ENCODE measurements around the gene BRI3.

The BRI3 gene, protein sequence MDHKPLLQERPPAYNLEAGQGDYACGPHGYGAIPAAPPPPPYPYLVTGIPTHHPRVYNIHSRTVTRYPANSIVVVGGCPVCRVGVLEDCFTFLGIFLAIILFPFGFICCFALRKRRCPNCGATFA

DNA sequence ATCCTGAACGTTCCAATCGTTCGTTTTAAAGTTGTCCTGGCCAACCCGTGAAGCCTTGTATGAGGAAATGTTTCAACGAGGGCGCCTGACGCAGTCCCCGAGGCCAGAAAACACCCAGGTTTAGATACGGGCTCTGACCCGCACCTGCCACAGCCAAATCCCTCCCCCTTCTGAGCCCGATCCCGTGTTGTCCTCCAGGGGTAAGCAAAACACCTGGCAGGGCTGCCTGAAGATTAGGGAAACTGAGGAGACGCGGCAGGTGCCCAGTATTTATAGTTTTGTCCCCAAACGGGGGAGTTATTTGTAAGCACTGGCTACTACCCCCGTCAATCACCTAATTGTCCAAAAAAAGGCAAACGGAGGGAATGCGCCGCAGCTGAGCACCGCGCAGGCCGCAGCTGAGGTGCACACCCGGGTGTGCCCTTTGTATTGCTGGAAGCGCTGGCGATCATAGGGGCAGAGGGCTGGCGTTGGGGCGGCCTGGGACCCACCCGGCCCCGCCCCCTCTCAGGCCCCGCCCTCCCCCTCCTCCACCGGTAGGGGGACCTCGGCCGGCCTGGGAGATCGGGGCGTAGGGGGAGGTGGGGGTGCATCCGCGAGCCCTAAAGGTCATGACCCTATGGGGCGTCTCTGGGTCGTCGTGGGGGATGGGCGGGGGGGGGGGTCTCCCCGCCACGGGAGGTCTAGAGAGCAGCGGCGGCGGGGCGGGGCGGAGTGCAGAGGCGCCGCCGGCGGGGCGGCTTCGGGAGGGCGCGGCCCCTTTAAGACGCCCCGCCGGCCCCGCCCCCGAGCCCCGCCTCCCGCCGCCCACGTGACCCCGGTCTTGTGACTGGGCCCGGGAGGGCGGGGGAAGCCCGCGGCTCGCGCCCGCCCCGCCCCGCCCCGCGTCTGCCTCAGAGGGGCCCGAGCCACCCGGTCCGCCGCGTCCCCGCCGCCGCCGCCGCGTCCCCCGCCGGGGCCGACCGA is at the start of gene BRI3:
BRI3 (plus strand) TSS at position 896 of the 966 bp plus-strand sequence. CDS start 110 bp downstream, outside the sequence.
- DNase-seq = peak; percentile 86 to 91

DNA sequence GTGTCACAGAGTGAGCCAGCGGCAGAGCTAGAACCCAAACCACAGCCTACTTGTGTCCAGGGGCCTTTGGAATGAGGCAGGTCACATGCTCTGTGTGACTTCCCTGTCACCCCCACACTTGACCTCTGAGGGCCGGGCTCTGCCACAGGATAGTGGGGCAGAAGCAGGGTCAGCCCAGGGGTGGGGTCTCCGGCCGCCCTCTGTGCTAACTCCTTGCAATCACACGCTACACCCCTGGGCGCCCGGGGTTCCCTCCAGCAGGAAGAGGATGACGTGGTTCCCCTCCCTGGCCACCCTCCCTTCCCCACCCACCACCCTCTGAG is 49.3 kb upstream of the BRI3 start:
- no peak for DNase-seq

DNA sequence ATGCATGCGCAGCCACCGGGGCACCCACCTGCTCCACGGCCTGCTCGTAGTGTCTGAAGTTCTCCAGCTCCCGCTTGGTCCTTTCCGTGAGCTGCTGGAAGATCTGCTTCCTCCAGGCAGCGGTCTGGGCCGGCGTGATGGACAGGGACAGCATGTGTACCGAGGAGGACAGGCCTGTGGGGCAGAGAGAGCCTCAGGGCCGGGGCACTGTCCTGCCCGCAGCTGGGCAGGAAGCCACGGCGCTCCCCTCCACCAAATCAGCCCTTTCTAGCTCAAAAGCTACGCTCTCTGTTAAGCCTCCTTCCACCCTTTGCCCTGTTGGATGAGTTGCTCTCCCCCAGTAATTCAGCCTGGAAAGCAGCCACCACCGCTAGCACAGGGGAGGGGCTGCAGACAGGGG is 48.7 kb upstream of the BRI3 start:
- DNase-seq = no peak

DNA sequence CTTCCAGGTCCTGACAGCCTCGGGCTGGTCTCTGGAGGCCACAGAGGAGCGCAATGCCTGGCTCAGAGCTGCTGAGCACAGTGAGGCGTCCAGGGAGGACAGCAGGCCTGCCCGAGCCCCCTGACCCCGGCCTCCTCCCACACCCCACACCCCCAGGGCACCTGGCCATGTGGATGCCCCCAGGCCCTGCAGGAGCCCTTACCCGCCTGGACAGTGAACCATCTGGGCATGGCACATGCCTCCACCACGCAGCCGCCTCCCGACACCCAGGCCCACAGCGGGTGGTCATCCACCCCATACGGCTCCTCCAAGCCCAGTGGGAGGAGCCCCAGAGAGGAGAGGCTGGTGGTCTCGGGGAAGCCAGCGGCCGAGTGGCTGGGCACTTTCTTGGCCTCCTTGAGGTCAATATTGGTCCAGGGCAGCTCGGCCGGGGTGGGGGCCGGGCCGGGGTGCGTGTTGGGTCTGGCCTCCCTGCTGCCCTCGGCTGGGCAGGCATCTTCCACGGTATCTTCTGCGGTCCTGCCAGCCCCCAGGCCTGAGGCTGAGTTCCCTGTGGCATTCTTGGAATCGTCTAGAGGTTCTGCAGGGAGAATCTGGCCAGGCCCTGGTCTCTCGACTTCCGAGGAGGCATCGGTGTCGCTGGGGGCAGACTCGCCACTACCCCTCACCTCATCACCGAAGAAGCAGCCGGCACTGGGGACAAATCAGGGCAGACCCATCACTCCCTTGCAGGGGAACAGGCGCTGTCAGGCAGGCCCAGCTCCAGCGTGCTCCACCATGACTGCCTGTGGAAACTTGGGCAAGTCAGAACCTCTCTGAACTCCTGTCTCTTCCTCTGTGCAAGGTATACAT is 48.0 kb upstream of the BRI3 start:
- no peak for DNase-seq

DNA sequence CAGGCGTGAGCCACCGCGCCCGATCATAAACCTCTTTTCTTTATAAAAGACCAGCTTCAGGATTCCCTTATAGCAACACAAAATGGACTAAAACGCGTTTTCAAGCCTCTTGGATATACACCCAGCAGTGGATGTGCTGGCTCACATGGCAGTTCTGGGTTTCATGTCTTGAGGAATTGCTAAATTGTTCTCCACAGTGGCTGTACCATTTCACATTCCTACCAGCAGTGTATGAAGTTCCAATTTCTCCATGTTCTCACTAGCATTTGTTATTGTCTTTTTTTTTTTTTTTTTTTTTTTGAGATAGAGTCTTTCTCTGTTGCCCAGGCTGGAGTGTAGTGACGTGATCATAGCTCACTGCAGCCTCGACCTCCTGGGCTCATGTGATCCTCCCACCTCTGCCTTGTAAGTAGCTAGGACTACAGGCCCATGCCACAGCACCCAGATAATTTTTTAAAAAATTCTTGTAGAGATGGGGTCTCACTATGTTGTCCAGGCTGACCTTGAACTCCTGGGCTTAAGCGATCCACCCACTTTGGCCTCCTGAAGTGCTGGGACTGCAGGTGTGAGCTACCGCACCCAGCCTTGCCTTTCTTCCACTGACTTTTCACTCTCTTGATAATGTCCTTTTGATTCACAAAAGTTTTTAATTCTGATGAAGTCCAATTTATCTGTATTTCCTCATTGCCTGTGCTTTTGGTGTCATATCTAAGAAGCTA is 46.9 kb upstream of the BRI3 start:
- no peak for DNase-seq

DNA sequence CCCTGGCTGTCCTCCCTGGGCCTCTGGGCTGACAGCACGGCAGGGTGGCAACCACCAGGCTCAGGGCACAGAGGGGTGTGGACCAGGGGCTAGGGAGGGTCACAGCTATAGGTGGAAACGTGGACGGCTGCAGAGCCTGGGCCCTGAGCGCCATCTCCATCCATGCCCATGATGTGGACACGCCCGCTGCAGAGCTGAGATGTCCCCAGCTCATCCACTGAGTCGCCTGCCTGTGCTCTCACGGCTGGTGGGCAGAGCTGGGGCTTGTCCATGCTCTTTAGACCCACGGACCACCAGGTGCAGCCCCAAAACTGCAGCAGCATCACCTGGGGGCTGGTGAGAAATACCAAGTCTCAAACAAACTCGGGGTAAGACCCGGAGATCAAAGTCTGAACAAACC is 45.6 kb upstream of the BRI3 start:
- DNase-seq = no peak

DNA sequence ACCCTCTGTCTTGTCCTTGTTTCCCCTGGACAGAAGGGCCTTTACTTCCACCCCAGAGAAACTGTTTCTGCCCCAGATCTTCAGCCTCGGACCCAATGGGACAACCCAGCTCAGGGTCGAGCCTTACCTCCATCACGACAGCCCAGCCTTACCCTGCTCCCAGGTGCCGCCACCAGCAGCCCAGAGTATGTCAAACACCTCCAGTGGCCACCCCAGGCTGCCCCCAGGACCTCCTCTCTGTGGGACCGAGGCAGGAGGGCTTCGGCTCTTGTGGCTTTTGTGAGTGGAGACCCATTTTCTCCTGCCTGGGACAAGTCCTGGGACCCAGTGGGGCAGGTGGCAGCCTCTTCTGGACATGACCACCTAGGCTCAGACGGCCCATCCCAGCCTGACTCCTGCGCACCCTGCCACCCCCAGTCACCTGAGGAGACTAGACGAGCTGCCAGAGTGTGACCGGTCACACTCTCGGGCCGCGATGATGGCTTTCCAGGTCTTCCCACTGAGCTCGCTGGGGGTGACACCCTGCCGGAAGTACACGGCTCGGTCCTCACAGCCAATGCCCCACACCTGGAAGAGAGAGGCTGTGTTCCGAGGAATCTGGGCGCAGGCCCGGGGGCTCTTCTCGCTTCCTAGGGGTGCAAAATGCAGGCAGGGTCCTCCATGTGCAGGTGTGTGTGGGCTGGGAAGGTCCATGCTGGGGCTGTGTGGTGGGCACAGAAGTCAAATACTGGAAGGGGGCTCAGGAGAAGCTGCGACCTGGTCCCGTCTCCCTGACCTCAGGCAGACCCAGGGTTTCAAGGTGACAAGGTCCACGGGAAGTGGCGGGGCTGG is 44.9 kb upstream of the BRI3 start:
- DNase-seq = no peak

DNA sequence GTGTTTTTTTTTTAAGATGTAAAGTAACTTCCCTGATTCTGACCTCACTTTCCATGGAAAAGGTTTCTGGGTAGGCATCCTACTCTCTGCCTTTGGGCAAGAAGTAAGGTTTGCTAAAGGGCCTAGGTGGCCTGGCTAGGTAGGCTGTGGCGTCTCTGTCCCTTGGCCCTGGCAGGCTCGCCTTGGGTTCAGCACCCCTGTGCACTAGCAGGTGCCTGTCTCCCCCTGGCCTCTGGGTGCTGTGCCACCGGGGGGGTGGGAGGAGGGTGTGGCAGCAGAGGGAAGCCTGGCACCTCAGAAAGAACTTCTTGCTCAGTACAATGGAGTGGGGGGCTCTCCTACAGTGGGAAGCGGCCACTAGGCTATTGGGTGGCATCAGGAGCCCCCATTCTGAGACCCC is 43.4 kb upstream of the BRI3 start:
- DNase-seq = no peak

DNA sequence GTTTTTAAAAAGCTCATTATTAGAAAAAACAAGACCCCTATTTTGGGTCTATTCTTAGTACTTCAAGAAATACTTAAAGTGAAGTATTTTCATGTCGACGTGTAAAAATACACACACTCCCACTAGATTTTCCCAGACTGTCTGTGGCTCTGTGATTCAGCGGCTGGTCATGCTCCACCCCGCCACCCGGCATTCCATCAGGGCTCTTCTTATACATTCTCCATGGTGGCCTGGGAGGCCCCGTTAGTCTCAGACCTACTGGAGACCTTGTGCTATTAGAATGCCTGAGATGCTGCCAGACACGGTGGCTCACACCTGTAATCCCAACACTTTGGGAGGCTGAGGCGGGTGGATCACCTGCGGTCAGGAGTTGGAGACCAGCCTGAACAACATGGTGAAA is 42.5 kb upstream of the BRI3 start:
- DNase-seq = no peak

DNA sequence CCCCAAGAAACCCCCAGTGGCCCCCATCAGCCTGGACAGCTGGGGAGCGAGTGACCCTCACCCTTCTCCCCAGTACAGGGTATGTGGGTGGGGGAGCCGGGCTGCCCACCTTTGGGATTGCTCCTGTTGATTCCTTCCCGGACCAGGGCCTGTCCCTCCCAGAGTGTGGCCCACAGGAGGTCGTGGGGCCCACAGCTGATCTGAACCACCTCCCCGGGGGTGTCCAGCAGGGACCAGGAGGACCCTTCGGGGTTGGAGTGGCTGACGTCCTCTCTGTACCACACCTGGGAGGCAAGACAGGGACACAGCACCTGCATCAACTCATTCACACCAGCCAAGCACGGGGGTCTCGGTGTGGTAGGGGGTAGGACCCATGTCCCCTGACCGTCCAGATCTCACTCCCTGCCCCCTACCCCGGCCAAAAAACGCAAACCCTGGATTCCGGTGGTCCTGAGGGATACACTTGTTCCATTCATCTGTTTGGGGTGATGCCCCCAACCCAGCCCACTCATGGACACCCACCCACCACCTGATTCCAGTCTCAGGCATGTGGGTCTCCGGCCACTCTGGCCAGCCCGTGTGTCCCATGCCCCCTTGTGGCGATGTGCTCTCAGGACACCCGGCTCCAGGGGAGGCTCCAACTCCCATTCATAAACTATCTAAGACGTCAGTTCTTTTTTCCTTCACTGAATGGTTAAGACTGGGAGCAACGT is 40.4 kb upstream of the BRI3 start:
- DNase-seq = no peak

DNA sequence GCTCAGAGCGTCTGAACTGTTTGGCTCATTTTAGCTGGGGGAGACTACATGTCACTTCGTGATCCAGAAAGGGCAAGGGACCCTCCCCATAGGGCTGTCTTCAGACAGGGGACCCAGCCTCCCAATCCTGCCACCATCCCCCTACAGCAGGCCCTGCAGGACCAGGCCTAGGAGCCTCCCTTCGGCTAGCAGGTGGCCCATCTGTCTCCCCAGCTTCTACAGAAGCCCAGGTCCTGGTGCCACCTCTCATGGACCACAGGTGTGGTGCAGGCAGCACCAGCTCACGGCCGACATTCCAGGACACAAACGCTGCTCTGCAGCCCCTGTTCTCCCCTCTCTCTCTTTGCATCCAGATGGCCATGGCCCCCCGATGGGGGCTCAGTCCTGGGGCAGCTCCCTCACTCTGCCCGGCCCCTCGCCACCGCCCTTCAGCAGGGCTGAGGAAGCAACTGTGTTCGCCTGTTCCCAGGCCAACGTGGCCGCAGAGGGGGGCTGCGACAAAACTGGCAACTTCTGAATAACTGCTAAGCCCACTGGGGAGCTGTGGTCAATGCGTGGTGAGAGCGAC is 39.7 kb upstream of the BRI3 start:
- no peak for DNase-seq

DNA sequence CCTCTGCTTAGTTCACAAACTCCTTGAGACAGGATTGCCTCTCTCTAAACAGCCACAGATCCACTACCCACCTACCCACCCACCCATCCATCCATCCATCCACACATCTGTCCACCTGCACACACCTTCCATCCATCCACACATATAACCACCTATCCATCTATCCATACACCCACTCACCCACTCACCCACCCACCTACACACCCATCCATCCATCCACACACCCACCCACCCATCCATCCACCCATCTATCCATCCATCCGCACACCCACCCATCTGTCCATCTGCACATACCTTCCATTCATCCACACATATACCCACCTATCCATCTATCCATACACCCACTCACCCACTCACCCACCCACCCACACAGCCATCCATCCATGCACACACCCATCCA is 39.1 kb upstream of the BRI3 start:
- DNase-seq = no peak

DNA sequence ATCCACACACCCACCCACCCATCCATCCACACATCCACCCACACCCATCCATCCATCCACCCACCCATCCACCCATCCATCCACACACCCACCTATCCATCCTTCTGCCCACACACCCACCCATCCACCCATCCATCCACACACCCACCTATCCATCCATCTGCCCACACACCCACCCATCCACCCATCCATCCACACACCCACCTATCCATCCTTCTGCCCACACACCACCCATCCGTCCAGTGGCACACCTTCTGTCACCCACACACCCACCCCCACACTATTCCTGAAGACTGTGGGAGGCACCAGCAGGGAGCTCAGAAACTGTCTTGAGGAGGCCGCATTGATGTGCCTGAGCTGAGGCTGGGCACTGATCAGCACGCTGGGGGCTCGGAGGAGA is 38.6 kb upstream of the BRI3 start:
- no peak for DNase-seq

DNA sequence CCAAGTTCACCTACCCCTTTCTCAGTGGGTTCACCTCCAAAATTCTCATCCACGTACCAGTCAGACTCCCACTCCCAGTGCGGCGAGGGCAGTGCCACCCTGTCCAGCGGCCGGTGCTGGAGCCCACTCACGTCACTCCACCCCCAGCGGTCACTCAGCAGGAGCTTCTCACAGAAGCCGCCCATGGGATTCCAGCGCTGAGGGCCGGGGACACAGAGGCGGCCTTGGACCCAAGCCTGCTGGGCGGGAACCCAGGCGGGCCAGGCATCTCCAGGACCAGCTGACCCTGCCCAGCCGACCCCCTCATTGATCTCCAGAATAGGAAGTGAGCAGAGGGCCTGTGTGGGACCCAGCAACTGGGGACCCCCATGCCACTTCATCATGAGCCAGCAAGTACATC is 36.6 kb upstream of the BRI3 start:
- DNase-seq = no peak

DNA sequence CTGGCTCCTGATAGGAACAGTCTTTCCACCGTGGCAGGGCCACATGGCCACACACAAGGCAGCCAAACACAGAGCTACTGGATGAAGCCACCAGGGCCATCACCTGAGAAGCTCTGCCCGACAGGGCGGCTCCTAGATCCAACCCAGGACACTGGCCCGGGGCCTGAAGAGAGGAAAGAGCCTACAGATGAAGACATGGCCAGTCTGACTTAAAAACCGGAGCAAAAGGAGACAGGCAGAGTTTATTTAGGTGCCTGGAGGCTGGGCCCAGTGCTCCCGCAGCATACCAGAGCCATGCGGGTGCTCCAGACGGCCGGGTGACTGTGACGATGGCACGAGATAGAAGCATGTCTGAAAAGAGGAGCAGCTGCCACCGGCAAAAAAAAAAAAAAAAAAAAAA is 33.3 kb upstream of the BRI3 start:
- DNase-seq = no peak

DNA sequence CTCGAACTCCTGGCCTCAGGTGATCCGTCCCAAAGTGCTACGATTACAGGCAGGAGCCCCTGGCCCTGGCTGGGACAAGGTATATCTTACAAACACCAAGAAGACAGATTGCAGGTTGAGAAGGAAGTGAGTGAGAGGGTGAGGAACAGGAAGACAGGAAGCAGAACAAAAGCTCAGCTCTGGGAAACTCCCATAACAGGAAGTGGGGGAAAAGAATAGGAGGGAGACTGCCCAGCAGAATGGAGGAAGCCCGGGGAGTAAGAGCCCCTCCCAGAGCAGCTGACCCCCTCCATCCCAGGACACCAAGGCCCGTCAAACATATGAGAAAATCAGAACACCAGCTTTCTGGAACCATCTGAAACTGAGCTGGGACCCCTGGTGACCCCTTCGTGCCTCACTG is 32.4 kb upstream of the BRI3 start:
- no peak for DNase-seq

DNA sequence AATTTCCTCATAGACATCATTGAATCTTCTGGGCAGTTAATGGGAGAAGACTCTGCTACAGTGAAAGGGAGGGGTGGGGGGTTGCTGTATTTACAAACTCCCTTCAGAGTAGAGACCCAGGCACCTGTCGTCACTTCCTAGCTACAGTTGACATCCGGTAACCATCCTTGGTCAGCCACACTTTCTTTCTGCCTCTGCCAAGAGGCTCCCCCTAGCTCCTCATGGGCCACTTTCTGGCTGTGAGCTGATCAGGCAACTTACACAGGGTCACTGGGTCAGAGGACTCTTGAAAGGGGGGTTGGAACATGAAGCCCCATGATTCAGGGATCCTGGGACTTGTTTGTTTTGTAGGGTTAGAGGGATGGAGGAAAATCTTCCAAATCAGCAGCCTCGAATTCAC is 30.7 kb upstream of the BRI3 start:
- DNase-seq = no peak

DNA sequence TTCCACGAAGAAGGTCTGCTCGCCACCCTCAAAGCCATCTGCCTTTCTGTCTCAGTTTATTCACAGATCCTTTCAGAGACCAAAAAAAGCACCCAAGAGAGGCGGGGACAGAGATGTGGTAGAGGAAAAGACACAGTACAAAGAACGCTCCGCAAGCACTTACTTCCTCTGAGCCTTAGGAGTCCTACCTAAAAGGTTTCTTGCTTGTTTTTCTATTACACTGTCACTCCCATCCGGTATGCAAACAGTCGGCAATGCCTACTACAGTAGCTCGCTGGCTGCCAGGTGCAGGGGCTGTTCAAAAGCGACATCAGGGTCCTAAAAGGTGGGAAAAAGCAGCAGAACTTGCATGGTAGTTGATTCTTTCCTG is 30.3 kb upstream of the BRI3 start:
- no peak for DNase-seq

DNA sequence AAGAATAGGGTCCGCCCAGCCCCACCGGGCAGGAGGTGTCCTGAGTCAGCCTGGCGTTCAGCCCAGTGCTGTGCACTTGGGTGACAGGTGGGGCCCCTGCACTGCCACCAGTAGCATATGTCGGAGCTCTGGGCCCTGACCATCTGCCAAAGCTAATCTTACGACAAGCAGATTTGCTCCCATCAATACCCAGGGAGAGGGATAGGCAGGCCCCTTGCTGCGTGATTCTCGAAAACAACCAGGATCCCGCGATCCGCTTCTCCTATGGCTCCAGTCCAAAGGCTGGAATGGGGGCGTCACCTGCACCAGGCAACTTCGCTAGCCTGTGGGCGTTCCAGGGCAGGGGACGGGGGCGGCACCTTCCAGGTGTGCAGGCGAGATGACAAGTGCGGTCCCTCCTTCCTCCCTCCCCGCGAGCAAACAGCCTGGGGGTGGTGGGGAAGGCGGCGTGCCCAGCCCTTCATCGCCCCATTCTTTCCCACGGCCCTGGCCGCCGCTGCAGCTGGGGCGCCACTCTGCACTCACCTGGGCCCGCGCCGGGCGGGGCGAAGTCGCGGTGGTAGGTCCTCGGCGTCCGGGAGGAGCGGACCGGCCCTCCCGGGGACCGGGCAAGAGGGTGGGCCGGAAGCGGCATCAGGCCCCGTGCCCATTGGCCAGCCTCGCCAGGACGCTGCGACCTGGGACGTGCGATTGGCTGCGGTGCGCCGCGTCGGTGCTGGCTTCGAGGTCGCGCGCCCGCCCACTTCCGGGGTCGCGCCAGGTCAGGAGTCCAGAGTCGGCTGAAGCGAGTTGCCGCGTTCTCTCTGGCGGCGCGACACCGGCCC is 29.7 kb upstream of the BRI3 start, which contains the start of gene TECPR1:
TECPR1 (minus strand) TSS at position 632 of the 824 bp plus-strand sequence. CDS start 6,086 bp downstream, outside the sequence.
- peak; percentile 69 to 92 for DNase-seq

DNA sequence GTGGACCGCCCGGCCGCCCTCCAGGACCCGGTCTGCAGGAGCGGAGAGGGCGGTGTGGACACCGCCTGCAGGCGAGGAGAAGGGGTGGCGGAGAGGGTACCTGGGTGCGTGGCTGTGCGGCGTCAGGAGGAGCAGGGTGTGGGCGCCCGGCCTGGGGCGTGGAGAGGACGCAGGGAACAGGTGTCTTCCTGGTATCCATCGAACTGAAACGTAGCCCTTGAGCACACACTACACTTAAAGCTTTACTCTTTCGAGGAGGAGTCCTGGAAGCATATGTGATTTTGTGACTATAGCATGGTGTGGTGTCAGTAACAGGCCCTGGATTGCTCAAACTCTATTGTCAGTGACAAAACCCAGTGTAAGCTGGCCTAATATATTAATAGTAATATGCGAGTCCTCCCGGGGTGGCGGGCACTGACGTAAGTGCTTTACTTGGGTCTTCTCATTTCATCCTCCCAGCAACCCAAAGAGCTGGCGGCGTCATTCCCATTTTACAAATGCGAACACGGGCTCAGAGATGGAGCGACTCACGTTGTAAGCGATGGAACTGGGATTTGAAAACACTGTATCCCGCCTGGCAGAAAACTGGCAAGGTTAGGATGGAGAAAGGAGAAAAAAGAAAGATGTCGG is 28.9 kb upstream of the BRI3 start:
- DNase-seq = peak in 1 of 2 experiments; percentile 63
